ENCODE results near the gene OTOS.

OTOS gene

GRCh38 chr2:240168041-240168440, 27.6 kb upstream of the OTOS start:
- Histone ChIP-seq H3K9me3 (ENCODE audit: control insufficient read depth in 1 of 2, low read length in 2 of 2) (peaks cover 3 to 7% of the 10 kb centered on the region in 2 donors), H3K9ac (ENCODE audit: low read depth in 1 of 2, low read length in 2 of 2) (no peak overlapping the region), H3K4me1 (ENCODE audit: control insufficient read depth in 1 of 2, insufficient read depth in 2 of 2, low read length in 2 of 2) (no peaks in the 10 kb centered on the region), H3K36me3 (ENCODE audit: control insufficient read depth in 1 of 2, insufficient read depth in 2 of 2, low read length in 2 of 2) (no peaks in the 10 kb centered on the region), H3K27me3 (ENCODE audit: control insufficient read depth in 1 of 2, insufficient read depth in 2 of 2, low read length in 2 of 2) (peaks cover 0 to 3% of the 10 kb centered on the region in 2 donors), H3K27ac (ENCODE audit: low read depth, low read length) (no peak overlapping the region), H3K4me3 (ENCODE audit: low read depth in 1 of 2, low read length in 2 of 2) (no peak overlapping the region)

GRCh38 chr2:240167588-240167880, 27.1 kb upstream of the OTOS start:
- H3K9ac ChIP-seq (ENCODE audit: low read depth in 1 of 2, low read length in 2 of 2): no peak overlapping the region
- H3K27me3 ChIP-seq (ENCODE audit: control insufficient read depth in 1 of 2, insufficient read depth in 2 of 2, low read length in 2 of 2): peaks cover 0 to 3% of the 10 kb centered on the region in 2 donors
- no peaks in the 10 kb centered on the region for H3K4me1 ChIP-seq (ENCODE audit: control insufficient read depth in 1 of 2, insufficient read depth in 2 of 2, low read length in 2 of 2)
- H3K4me3 ChIP-seq (ENCODE audit: low read depth in 1 of 2, low read length in 2 of 2): no peak overlapping the region
- no peak overlapping the region for H3K27ac ChIP-seq (ENCODE audit: low read depth, low read length)
- peaks cover 3 to 7% of the 10 kb centered on the region in 2 donors for H3K9me3 ChIP-seq (ENCODE audit: control insufficient read depth in 1 of 2, low read length in 2 of 2)
- no peaks in the 10 kb centered on the region for H3K36me3 ChIP-seq (ENCODE audit: control insufficient read depth in 1 of 2, insufficient read depth in 2 of 2, low read length in 2 of 2)

GRCh38 chr2:240166761-240167587, 26.5 kb upstream of the OTOS start:
- Histone ChIP-seq H3K9me3 (ENCODE audit: control insufficient read depth in 1 of 2, low read length in 2 of 2) (peaks cover 3 to 7% of the 10 kb centered on the region in 2 donors), H3K27me3 (ENCODE audit: control insufficient read depth in 1 of 2, insufficient read depth in 2 of 2, low read length in 2 of 2) (peaks cover 0 to 3% of the 10 kb centered on the region in 2 donors)

GRCh38 chr2:240166191-240166590, 25.7 kb upstream of the OTOS start:
- Histone ChIP-seq H3K36me3 (ENCODE audit: control insufficient read depth in 1 of 2, insufficient read depth in 2 of 2, low read length in 2 of 2) (no peaks in the 10 kb centered on the region), H3K4me1 (ENCODE audit: control insufficient read depth in 1 of 2, insufficient read depth in 2 of 2, low read length in 2 of 2) (no peaks in the 10 kb centered on the region), H3K27ac (ENCODE audit: low read depth, low read length) (no peak overlapping the region), H3K4me3 (ENCODE audit: low read depth in 1 of 2, low read length in 2 of 2) (no peak overlapping the region), H3K27me3 (ENCODE audit: control insufficient read depth in 1 of 2, insufficient read depth in 2 of 2, low read length in 2 of 2) (no peaks in the 10 kb centered on the region), H3K9ac (ENCODE audit: low read depth in 1 of 2, low read length in 2 of 2) (no peak overlapping the region), H3K9me3 (ENCODE audit: control insufficient read depth in 1 of 2, low read length in 2 of 2) (peaks cover 3 to 7% of the 10 kb centered on the region in 2 donors)

More at GRCh38 chr2:240166761-240167587, 26.5 kb upstream of the OTOS start:
- Histone ChIP-seq H3K27ac (ENCODE audit: low read depth, low read length) (no peak overlapping the region), H3K4me3 (ENCODE audit: low read depth in 1 of 2, low read length in 2 of 2) (no peak overlapping the region), H3K9ac (ENCODE audit: low read depth in 1 of 2, low read length in 2 of 2) (no peak overlapping the region), H3K36me3 (ENCODE audit: control insufficient read depth in 1 of 2, insufficient read depth in 2 of 2, low read length in 2 of 2) (no peaks in the 10 kb centered on the region), H3K4me1 (ENCODE audit: control insufficient read depth in 1 of 2, insufficient read depth in 2 of 2, low read length in 2 of 2) (no peaks in the 10 kb centered on the region)

- no peaks in the 10 kb centered on the region for H3K36me3 ChIP-seq (ENCODE audit: control insufficient read depth in 1 of 2, insufficient read depth in 2 of 2, low read length in 2 of 2)
- no peaks in the 10 kb centered on the region for H3K4me1 ChIP-seq (ENCODE audit: control insufficient read depth in 1 of 2, insufficient read depth in 2 of 2, low read length in 2 of 2)
- H3K9me3 ChIP-seq (ENCODE audit: control insufficient read depth in 1 of 2, low read length in 2 of 2): peaks cover 3 to 7% of the 10 kb centered on the region in 2 donors
- H3K27me3 ChIP-seq (ENCODE audit: control insufficient read depth in 1 of 2, insufficient read depth in 2 of 2, low read length in 2 of 2): no peaks in the 10 kb centered on the region
- H3K4me3 ChIP-seq (ENCODE audit: low read depth in 1 of 2, low read length in 2 of 2): no peak overlapping the region
- no peak overlapping the region for H3K27ac ChIP-seq (ENCODE audit: low read depth, low read length)
- H3K9ac ChIP-seq (ENCODE audit: low read depth in 1 of 2, low read length in 2 of 2): no peak overlapping the region
These were observed 25.2 kb upstream of the OTOS start for GRCh38 chr2:240165661-240166060.

- Histone ChIP-seq H3K4me3 (ENCODE audit: low read depth in 1 of 2, low read length in 2 of 2) (no peak overlapping the region), H3K27me3 (ENCODE audit: control insufficient read depth in 1 of 2, insufficient read depth in 2 of 2, low read length in 2 of 2) (no peaks in the 10 kb centered on the region), H3K9ac (ENCODE audit: low read depth in 1 of 2, low read length in 2 of 2) (no peak overlapping the region), H3K4me1 (ENCODE audit: control insufficient read depth in 1 of 2, insufficient read depth in 2 of 2, low read length in 2 of 2) (no peaks in the 10 kb centered on the region), H3K9me3 (ENCODE audit: control insufficient read depth in 1 of 2, low read length in 2 of 2) (peaks cover 3 to 7% of the 10 kb centered on the region in 2 donors), H3K36me3 (ENCODE audit: control insufficient read depth in 1 of 2, insufficient read depth in 2 of 2, low read length in 2 of 2) (no peaks in the 10 kb centered on the region), H3K27ac (ENCODE audit: low read depth, low read length) (no peak overlapping the region)
These were observed 24.6 kb upstream of the OTOS start for GRCh38 chr2:240165034-240165433.

GRCh38 chr2:240164586-240164985, 24.1 kb upstream of the OTOS start:
- H3K4me1 ChIP-seq (ENCODE audit: control insufficient read depth in 1 of 2, insufficient read depth in 2 of 2, low read length in 2 of 2): no peaks in the 10 kb centered on the region
- H3K9me3 ChIP-seq (ENCODE audit: control insufficient read depth in 1 of 2, low read length in 2 of 2): peaks cover 3 to 7% of the 10 kb centered on the region in 2 donors
- H3K27me3 ChIP-seq (ENCODE audit: control insufficient read depth in 1 of 2, insufficient read depth in 2 of 2, low read length in 2 of 2): no peaks in the 10 kb centered on the region
- H3K9ac ChIP-seq (ENCODE audit: low read depth in 1 of 2, low read length in 2 of 2): no peak overlapping the region
- H3K36me3 ChIP-seq (ENCODE audit: control insufficient read depth in 1 of 2, insufficient read depth in 2 of 2, low read length in 2 of 2): no peaks in the 10 kb centered on the region
- no peak overlapping the region for H3K27ac ChIP-seq (ENCODE audit: low read depth, low read length)
- no peak overlapping the region for H3K4me3 ChIP-seq (ENCODE audit: low read depth in 1 of 2, low read length in 2 of 2)

GRCh38 chr2:240163844-240164574, 23.6 kb upstream of the OTOS start:
- Histone ChIP-seq H3K4me1 (ENCODE audit: control insufficient read depth in 1 of 2, insufficient read depth in 2 of 2, low read length in 2 of 2) (no peaks in the 10 kb centered on the region), H3K9me3 (ENCODE audit: control insufficient read depth in 1 of 2, low read length in 2 of 2) (peaks cover 3 to 7% of the 10 kb centered on the region in 2 donors), H3K27ac (ENCODE audit: low read depth, low read length) (no peak overlapping the region), H3K4me3 (ENCODE audit: low read depth in 1 of 2, low read length in 2 of 2) (no peak overlapping the region), H3K9ac (ENCODE audit: low read depth in 1 of 2, low read length in 2 of 2) (no peak overlapping the region), H3K36me3 (ENCODE audit: control insufficient read depth in 1 of 2, insufficient read depth in 2 of 2, low read length in 2 of 2) (no peaks in the 10 kb centered on the region), H3K27me3 (ENCODE audit: control insufficient read depth in 1 of 2, insufficient read depth in 2 of 2, low read length in 2 of 2) (no peaks in the 10 kb centered on the region)

- Histone ChIP-seq H3K27ac (ENCODE audit: low read depth, low read length) (no peak overlapping the region), H3K4me3 (ENCODE audit: low read depth in 1 of 2, low read length in 2 of 2) (no peak overlapping the region), H3K4me1 (ENCODE audit: control insufficient read depth in 1 of 2, insufficient read depth in 2 of 2, low read length in 2 of 2) (no peaks in the 10 kb centered on the region), H3K36me3 (ENCODE audit: control insufficient read depth in 1 of 2, insufficient read depth in 2 of 2, low read length in 2 of 2) (no peaks in the 10 kb centered on the region), H3K27me3 (ENCODE audit: control insufficient read depth in 1 of 2, insufficient read depth in 2 of 2, low read length in 2 of 2) (no peaks in the 10 kb centered on the region), H3K9me3 (ENCODE audit: control insufficient read depth in 1 of 2, low read length in 2 of 2) (peaks cover 3 to 7% of the 10 kb centered on the region in 2 donors), H3K9ac (ENCODE audit: low read depth in 1 of 2, low read length in 2 of 2) (no peak overlapping the region)
These were observed 22.7 kb upstream of the OTOS start for GRCh38 chr2:240162939-240163714.

- no peak overlapping the region for H3K4me3 ChIP-seq (ENCODE audit: low read depth in 1 of 2, low read length in 2 of 2)
These were observed 22.1 kb upstream of the OTOS start for GRCh38 chr2:240162531-240162930.

More at GRCh38 chr2:240162531-240162930, 22.1 kb upstream of the OTOS start:
- Histone ChIP-seq H3K4me1 (ENCODE audit: control insufficient read depth in 1 of 2, insufficient read depth in 2 of 2, low read length in 2 of 2) (no peaks in the 10 kb centered on the region), H3K9me3 (ENCODE audit: control insufficient read depth in 1 of 2, low read length in 2 of 2) (peaks cover 3 to 7% of the 10 kb centered on the region in 2 donors), H3K36me3 (ENCODE audit: control insufficient read depth in 1 of 2, insufficient read depth in 2 of 2, low read length in 2 of 2) (no peaks in the 10 kb centered on the region), H3K27ac (ENCODE audit: low read depth, low read length) (no peak overlapping the region), H3K9ac (ENCODE audit: low read depth in 1 of 2, low read length in 2 of 2) (no peak overlapping the region), H3K27me3 (ENCODE audit: control insufficient read depth in 1 of 2, insufficient read depth in 2 of 2, low read length in 2 of 2) (no peaks in the 10 kb centered on the region)

Measured in duodenal mucosa (tissue), 2 donors.